ENCODE measurements around the gene ATF3.

GRCh38 chr1:212651521-212651920 lies 43.0 kb downstream of the ATF3 start:
- TF ChIP-seq CTCF (IDR thresholded peaks at IDR 0.05; ENCODE audit: low read depth, low read length, missing input control) = no peak
- TF ChIP-seq, protein P1, sequence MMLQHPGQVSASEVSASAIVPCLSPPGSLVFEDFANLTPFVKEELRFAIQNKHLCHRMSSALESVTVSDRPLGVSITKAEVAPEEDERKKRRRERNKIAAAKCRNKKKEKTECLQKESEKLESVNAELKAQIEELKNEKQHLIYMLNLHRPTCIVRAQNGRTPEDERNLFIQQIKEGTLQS (IDR thresholded peaks at IDR 0.05) = no peak
- TF ChIP-seq JUND (IDR thresholded peaks at IDR 0.05) = no peak
- no peak for TF ChIP-seq SP1 (IDR thresholded peaks at IDR 0.05)
- no peak for TF ChIP-seq EGR1 (IDR thresholded peaks at IDR 0.05; ENCODE audit: low read depth in 2 of 2)
- TF ChIP-seq TAF1 (conservative IDR thresholded peaks at IDR 0.05) = no peak
